Measurements from ENCODE around the gene PICK1.

Gene PICK1

GRCh38 chr22:38088629-38089473 lies 31.6 kb downstream of the PICK1 start:
- ATAC-seq (no peak), DNase-seq (no peak)

GRCh38 chr22:38089474-38089851 lies 32.3 kb downstream of the PICK1 start:
- ATAC-seq = no peak
- no peak for DNase-seq

- no peak for DNase-seq
- ATAC-seq = no peak
Measured at GRCh38 chr22:38097058-38097457, 39.9 kb downstream of the PICK1 start.

GRCh38 chr22:38097557-38098409 lies 40.6 kb downstream of the PICK1 start:
- peak; percentile 6 for ATAC-seq
- no peak for DNase-seq

- no peak for ATAC-seq
- DNase-seq = no peak
Measured at GRCh38 chr22:38098410-38099249, 41.4 kb downstream of the PICK1 start.

GRCh38 chr22:38103641-38104040 lies 46.4 kb downstream of the PICK1 start:
- ATAC-seq (no peak), DNase-seq (no peak)

GRCh38 chr22:38104084-38104483 lies 46.9 kb downstream of the PICK1 start:
- DNase-seq = no peak

GRCh38 chr22:38106814-38107578 lies 49.8 kb downstream of the PICK1 start:
- DNase-seq (no peak), ATAC-seq (no peak)

More at GRCh38 chr22:38104084-38104483, 46.9 kb downstream of the PICK1 start:
- ATAC-seq = no peak

GRCh38 chr22:38107692-38108515 lies 50.7 kb downstream of the PICK1 start:
- no peak for ATAC-seq
- no peak for DNase-seq

- DNase-seq = no peak
- no peak for ATAC-seq
Measured at GRCh38 chr22:38108561-38109319, 51.5 kb downstream of the PICK1 start.

- ATAC-seq (no peak), DNase-seq (no peak)
Measured at GRCh38 chr22:38109371-38110001, 52.3 kb downstream of the PICK1 start.

- no peak for ATAC-seq
- DNase-seq = no peak
Measured at GRCh38 chr22:38110008-38110862, 53.0 kb downstream of the PICK1 start, which contains the start of gene BAIAP2L2. TSS of gene BAIAP2L2 (minus strand) at chr22:38110684. CDS start at chr22:38110525, 159 bp downstream.

GRCh38 chr22:38110863-38111852 lies 54.0 kb downstream of the PICK1 start:
- DNase-seq = no peak

GRCh38 chr22:38111925-38112355 lies 54.7 kb downstream of the PICK1 start:
- ATAC-seq = no peak

More at GRCh38 chr22:38110863-38111852, 54.0 kb downstream of the PICK1 start:
- ATAC-seq = no peak

GRCh38 chr22:38112381-38112780 lies 55.2 kb downstream of the PICK1 start:
- no peak for DNase-seq
- ATAC-seq = no peak

More at GRCh38 chr22:38111925-38112355, 54.7 kb downstream of the PICK1 start:
- no peak for DNase-seq

- ATAC-seq = peak; percentile 83
- DNase-seq = peak; percentile 89
Measured at GRCh38 chr22:38114484-38115398, 57.5 kb downstream of the PICK1 start.

All from stimulated activated naive CD8-positive, alpha-beta T cell treated with anti-CD3 and anti-CD28 coated beads, Interleukin-15, Interleukin-2, amounts not matched to agents 100 U/mL and 50 U/mL, for 24 hours (primary cell).